HG02759 (cell line): ENCODE measurements around the gene PARD3.

Experiments used
- ATAC-seq: cut with Tn5 transposase; IDR thresholded peaks from one replicate; pipeline ENCODE4 v1.9.1; 2021; ENCODE audit warnings: mild to moderate bottlenecking, moderate library complexity; ENCODE audit not compliant: unreplicated experiment

PARD3 gene

DNA sequence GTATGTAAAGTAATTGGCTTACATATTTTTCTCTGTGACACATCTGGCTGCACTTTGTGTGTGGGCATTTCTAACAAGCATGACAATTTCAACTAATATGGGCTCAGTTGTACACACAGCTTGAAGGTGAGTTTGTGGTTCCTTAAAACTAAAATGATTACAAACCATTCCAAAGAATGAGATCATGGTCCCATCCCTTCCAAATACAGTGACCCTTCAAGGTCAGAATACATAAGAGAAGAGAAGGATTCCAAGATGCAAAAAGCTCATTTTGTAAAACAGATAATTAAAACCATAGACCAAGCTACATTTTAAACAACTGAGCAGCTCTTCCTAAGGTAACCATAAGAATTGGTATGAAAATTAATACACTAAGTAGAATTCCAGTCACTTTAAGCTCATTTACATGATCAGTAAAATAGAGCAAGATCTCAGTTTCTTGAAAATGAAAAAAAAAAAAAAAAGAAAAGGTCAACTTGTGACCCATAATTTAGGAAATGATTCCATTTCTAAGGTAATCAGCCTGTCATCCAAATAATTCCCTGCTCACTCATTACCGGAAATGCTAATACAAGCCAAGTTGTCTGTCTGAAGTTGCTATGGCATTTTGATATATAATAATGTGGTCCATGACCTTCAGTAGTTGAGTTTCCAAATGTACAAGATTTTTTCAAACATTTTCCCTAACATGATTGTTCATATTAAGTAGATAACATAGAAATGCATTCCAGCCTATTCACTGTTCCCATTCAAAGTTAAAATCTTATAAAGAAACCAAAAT, 688.5 kb downstream of the PARD3 start:
- ATAC-seq, result no peak

GRCh38 chr10:34125702-34126101, 689.4 kb downstream of the PARD3 start:
- ATAC-seq, result no peak

DNA sequence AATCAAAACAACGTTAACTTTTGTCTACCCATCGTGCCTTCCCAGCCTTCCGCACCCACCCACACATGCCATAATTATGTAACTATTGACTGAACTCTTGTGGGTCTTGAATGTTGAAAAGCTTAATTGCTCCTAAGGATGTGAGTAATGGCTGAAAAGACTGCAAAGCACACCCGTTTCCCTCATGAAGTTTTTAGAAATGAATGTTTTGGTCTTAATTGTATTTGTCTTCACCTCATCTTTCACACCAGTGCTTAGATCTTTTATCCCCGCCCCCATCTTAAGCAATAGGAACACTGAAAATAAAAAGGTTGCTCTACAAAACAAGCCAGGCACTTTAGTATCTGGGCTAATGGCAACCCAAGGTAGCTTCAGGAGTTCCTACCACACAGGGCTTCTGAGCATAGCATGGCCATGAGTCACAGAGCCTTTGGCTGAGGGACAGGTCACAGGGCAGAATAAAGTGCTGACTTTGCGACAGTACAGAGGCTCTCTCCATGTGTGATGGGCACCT, 690.5 kb downstream of the PARD3 start:
- ATAC-seq, result no peak

- ATAC-seq, result peak; percentile 70
Measured at GRCh38 chr10:34121781-34122622, 693.1 kb downstream of the PARD3 start.

DNA sequence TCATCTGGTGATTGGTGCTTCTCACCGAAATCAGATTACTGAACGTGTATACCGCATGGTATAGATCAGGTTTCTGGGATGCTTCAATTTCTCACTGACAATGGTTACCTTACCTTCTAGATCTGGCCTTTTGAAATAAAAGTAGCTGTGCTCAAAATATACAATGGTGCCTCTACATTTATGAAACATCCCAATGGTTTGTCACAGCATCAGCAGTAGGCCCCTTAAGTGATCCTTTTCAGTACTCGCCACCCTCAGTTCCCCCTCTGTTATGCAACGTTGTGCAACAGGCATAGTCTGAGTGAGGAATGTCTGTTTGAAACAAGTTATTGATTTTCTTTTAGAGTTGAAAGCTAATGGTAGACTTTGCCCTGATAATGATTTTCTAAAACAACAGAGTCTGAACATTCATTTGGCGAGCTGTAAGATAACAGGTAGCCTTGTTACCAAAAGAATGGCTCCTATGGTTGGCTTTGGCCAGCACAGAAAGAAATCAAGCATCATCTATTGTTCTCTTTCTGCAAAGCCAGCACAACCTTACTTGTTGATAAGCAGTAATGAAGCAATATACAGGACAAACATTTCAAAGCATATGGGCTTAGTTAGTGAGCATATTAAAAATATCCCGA, 693.9 kb downstream of the PARD3 start:
- no peak for ATAC-seq

- no peak for ATAC-seq
Measured at GRCh38 chr10:34119456-34119855, 695.6 kb downstream of the PARD3 start.

DNA sequence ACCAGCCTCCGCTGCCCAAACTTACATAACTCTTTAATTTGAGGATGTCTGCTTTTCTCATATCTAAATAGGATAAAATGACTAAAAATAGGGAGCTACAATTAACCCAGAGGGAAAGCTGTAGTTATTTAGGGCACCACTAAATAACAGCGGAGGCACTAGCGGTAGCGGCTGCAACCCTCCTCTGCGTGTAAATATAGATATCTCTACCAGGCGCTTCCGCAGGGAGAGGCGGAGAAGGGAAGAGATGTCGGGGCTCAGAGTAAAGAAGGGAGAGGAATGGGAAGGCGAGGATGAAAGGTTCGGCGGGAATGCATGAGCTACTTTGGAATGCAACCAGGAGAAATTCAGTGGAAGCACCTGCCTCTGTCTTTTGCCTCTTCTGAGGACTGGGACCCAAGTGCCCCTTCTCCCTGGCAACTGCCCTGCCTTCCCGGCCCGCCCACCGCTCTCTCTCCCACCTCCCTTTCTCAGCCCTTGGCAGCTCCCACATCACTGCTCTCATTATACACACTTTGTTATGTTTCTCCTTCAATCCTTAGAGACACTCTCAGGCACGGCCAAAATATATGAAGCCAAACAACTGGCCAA, 698.3 kb downstream of the PARD3 start:
- ATAC-seq, result no peak

- no peak for ATAC-seq
Measured at GRCh38 chr10:34116220-34116641, 698.9 kb downstream of the PARD3 start.

GRCh38 chr10:34114914-34115313, 700.2 kb downstream of the PARD3 start:
- ATAC-seq, result no peak

DNA sequence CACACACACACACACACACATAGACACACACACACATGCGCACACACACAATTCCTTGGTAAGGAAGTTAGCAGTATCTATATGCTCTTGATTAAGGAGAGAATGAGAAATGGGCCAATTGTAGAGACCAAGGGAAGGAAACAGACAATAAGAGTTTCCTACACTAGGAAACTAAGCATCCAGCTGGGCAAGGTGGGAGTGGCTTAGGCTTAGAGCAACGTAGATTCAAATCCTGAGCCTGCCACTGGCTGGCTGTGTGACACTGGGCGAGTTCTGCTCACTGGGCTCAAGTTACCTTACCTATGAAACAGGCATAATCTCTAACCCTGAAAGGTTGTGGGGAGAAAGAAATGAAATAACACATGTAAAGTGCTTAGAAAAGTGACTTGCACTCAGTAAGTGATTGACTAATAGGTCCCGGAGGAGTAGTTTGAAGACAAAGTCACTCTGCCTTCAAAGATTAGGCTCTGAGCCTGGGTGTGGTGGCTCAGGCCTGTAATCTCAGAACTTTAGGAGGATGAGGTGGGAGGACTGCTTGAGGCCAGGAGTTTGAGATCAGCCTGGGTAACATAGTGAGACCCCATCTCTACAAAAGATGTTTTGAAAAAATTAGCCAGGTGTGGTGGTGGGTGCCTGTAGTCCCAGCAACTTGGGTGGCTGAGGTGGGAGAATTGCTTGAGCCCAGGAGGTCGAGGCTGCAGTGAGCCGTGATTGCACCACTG, 701.4 kb downstream of the PARD3 start:
- ATAC-seq, result no peak

DNA sequence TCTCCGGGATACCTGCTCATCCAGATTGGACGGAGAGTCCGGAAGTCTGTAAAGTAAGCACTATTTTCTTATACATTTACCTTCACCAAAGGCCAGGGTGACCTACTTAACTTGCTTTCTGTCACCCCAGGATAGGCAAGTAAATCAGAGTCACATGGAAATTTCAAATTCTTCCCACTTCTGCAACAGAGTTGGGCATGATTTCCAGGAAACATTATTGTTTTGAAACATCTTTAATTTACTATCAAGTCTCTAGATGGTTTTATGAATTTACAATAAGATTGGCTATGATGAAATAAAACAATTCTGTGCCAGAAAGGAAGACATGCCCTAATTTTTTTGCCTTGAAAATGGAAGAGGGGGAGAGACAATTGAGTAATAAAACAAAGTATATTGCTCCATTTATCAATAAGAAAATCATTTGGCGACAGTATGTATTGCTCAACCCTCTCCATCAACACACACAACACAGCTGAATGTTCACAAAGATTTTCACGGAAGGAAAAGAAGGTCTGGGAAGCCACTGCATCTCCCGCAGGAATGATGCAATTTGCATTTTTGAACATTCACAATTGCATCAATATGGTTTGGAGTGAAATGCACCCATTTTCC, 702.8 kb downstream of the PARD3 start:
- ATAC-seq, result no peak

DNA sequence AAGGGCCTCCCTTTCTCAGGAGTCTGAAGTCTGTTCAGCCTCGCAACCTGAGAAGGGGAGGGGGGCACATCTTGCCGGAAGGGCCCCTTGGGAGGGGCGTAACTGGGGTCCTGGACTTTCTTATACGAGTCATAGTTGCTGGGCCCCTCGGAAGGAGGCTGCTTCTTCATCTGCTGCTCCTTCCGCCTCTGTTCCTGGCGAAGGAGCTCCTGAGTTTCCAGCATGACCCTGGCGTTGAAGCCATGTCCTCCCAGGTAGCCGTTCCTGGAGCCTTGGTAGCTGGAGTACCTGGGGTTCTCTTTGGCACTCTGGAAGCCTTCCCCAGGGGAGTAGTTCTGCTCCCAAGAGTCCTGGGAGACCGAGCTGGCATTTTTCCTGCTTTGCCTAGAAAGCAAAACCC, 703.9 kb downstream of the PARD3 start:
- ATAC-seq, result no peak

DNA sequence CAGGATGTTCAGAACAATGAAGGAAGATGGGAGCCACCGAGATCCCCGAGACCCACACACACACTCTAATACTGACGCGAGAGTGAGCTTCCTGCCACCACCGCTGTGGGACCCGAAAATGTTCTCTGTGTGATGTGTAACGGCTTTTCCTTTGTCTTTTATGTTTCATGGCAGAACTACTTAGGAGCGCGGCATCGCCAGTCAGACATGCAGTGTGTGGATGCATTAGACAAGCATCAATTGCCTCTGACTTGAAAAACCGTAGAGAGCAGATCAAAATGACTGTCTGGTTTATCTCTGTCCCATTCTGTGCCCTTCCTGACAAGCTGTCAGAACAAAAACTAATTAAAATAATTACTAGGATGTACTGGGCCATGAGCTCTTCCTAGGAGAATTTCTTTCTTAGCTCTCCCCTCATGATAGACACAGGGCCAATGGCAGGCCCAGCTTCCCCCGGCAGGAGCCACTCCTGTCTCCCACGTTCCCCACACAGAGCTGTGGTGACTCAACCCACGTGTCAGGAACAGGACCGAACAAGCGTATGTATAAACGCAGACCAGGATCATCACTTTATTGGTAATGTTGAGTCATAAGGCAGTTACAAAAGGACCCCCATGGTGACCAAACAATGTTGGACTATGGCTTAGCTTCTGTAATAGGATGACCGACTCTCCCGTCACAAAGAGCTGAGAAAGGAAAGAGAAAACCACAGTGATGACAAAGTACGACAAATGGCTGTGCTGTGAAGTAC, 705.0 kb downstream of the PARD3 start:
- no peak for ATAC-seq

DNA sequence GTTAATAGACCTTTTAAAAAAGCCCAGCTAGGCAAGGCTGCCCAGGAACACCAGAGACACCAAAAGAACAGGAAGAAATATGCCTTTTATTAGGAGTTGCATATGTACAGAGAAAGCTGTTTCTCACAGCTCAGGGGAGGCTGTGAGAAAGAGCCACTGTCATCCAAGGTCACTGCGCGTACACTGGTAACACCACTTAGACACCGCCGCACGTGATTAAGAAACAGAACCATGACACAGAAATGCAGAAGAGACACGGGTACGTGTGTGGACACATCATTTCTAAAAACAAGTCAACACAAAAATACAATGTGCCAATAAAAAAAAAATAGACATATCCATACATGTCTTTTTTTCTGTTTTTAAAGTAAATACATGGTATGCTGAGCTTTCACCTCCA, 705.6 kb downstream of the PARD3 start:
- ATAC-seq, result no peak

DNA sequence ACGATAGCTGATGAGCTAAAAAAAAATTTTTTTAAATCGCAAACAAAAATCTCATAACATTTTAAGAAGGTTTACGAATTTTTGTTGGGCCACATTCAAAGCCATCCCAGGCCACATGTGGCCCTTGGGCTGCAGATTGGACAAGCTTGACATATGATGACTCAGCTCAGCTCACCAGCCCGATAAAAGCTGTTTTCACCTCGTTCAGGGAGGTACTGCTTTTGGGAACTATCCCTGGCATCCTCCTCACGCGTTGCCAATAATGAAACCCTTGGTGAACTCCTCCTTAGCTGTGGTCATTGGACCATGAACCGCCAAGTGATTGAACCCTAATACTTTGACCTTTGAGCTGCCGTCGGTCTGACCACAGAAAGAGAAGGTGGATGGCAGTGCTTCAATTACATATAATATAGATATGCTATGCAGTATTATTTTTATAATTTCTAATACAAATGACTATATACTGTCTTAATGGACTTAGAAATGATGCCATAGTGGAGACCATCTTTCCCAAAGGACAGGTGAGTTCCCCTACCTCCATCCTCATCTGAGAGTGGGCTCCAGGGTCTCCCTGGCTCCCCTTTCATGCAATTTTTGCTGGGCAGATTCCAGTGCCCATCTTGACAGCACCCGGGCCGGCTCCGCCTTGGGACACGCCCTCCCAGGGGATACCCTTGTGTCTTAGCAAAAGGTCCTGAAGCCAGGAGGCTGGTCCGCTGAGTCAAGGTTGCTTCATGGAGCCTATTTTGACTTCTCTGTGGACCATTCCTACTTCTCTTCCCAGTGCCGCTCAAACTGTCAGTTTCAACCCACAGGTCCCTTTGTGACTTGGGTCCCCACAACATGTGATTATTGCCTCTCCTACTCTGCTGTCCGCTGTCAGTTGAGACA, 707.2 kb downstream of the PARD3 start:
- ATAC-seq, result no peak

DNA sequence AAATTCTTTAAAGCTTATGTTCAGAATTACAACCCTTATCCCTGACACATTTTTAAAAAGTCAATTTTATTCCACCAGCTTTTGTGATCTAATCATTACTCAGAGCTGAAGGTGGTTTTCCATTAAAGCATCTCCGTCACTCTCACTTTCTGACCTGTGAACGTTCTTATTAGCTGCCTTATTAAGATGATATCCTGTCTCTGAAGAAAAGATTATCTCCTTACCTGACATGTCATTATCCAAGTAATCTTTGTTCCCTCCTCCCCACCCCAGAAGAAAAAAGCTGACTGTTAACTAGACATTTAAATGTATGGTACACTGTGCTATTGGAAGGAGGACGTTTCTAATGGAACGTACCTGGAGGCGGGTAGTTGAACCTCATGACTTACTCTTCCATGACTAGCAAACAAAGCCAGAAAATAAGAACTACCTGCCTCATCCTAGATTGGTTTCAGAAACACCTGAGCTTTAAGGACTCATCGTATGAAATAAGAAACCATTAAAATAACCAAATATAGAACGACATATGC, 708.7 kb downstream of the PARD3 start:
- no peak for ATAC-seq

GRCh38 chr10:34104829-34105572, 710.1 kb downstream of the PARD3 start:
- no peak for ATAC-seq
